NCI-H146 (cell line): ENCODE results near the gene PEX13.
"Not testable (repeated sequence)": the region's sequence is repeated elsewhere in the genome, so short reads cannot be mapped to it uniquely, and the experiment has no call there.

Source experiments
- DNase-seq: peaks from one replicate; lab custom pipeline; 2025; lab: John Stamatoyannopoulos, UW

Gene PEX13, protein sequence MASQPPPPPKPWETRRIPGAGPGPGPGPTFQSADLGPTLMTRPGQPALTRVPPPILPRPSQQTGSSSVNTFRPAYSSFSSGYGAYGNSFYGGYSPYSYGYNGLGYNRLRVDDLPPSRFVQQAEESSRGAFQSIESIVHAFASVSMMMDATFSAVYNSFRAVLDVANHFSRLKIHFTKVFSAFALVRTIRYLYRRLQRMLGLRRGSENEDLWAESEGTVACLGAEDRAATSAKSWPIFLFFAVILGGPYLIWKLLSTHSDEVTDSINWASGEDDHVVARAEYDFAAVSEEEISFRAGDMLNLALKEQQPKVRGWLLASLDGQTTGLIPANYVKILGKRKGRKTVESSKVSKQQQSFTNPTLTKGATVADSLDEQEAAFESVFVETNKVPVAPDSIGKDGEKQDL

GRCh38 chr2:61017556-61018317 lies at the start of gene PEX13, which contains the start of gene PUS10:
Gene PEX13 (plus strand): TSS chr2:61017720. CDS start chr2:61017760, 40 bp downstream.
Gene PUS10 (minus strand): TSS chr2:61018255. CDS start chr2:61011890, 6,365 bp downstream.
- peak; percentile 71 for DNase-seq

DNA sequence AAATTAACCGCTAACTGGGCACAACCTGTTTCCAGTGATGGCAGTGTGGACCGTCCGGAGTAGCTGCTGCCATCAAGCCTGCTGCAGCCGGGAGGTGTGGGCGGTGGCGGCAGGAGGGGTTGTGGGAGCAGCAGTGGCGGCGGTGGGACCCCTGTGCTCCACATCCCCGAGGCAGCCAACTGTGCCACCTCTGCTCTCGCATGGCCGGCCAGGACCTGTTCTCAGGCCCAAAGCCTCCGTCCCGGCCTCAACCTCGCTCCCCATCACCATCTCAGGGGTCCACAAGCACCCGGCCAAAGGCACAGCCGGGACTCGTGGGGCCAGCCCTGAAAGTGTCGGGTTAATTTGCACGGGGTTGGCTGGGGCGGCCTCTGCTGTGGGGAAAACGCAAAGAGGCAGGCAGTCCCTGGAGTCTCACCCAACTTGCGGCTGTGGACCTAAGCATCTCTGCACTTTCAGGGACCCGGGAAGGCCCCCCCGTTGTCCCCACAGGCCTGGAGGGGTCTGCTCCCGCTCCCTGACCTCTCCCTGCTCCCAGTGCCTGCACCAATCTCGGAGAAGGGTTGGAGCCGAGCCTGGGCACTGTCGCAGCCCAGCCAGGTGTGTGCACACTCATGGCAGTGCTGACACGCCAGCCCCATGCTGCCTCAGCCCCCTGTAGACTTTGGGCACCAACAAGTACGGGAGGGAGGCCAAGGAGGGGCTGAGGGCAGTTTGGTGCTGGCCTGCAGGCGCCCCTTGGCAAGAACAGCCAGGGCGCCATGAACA lies 44.4 kb upstream of the PEX13 start:
- DNase-seq, result no peak

- no peak for DNase-seq
These were observed 43.8 kb upstream of the PEX13 start for GRCh38 chr2:60973705-60974104.

- no peak for DNase-seq
These were observed 42.9 kb upstream of the PEX13 start for GRCh38 chr2:60974652-60975051.

DNA sequence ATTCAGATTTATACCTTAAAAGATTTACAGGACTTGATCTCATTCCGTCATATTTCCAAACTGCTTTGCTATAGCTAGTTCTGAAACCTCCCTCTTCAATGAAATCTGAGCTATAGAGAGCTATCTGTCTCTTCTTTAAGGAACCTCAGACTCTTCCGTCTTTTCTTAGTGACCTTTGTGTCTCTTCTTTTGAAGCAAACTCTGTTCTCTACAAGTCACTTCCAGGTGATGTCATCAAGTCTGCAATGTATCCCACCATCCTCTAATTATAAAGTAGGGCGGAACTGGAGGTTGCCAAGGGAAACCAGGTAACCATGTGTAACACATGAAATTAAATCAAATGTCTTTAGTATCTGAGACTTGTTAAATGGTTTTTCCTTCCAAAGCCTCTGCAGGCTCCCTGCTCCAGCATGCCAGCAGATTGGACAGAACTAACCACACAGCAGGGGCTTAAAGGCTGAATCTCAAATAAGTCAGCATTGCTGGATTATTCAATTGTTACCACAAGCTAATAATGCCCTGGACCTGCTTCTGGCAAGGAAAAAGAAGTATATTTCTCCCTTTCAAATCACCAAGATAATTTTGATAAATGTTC lies 41.2 kb upstream of the PEX13 start:
- DNase-seq, result no peak

- no peak for DNase-seq
These were observed 40.5 kb upstream of the PEX13 start for GRCh38 chr2:60976875-60977561.

DNA sequence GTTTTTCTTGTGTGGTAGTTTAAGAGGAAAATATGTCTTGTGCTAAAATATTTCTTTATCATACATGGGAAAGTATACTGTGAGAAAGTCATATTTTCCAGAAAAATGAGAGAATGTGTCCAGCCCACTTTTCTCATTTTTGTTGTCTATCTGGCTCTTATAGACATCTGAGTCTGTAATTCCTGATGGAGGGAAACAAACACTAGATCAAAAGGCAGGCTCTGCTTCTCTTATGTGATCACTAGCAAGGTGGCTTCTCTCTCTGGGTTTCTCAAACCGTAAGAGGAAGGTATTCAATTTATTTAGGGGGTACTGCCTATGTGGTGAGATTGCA lies 40.0 kb upstream of the PEX13 start:
- no peak for DNase-seq

DNA sequence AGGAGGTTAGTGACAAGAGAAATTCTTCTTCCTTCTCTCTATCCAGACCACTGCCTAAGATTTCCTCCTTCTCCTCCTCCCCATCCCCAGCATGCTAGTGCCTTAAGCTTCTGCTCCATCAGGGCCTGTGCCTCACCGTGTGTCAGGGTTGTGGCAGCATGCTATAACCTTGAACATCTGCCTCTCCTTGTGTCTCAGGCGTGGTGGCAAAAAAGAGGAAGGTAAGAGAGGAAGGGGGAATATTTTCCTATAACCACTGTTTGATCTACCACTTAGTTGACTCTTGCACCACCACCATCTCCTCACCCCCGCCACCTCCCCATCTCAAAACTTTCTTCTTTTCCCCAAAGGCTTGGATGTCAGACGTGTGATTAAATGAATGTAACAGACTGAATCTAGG lies 38.3 kb upstream of the PEX13 start:
- no peak for DNase-seq

DNA sequence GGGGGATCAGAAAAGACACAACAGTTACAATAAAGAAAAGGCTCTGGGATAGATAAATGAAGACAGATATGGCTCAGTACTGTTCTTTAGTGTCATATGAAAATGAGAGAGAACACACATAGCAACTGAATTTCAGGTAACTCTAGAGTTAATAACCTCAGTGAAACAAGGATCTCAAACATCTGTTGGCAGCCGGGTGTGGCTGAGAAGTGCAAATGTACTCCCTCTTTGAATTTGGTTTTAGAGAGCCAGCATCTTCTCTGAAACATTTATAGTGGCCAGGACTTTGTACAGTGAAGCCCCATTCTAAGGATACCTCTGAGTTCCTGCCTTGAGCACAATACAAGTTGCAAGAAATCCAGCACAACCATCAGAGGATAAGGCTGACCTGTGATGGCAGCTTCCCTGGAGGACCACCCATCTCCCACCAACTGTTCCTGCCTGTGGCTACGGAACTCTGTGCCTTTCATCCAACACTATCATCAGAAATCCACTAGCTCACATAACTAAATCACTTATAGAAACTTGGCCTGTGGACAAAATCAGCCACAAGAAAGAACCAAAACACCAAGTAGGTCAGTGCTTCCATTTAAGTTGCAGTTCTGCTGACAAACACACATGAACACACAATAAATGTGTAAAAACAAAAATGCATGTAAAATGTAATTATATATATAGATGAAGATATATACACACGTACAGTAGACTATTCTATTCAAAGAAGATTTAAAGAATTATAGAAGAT lies 37.3 kb upstream of the PEX13 start:
- DNase-seq, result no peak

GRCh38 chr2:60982066-60982465 lies 35.5 kb upstream of the PEX13 start:
- DNase-seq, result not testable (repeated sequence)

- DNase-seq, result no peak
These were observed 32.8 kb upstream of the PEX13 start for GRCh38 chr2:60984720-60985119.

GRCh38 chr2:60987041-60987440 lies 30.5 kb upstream of the PEX13 start:
- no peak for DNase-seq

- not testable (repeated sequence) for DNase-seq
These were observed 29.9 kb upstream of the PEX13 start for GRCh38 chr2:60987656-60988055.

GRCh38 chr2:60989259-60989658 lies 28.3 kb upstream of the PEX13 start:
- no peak for DNase-seq

DNA sequence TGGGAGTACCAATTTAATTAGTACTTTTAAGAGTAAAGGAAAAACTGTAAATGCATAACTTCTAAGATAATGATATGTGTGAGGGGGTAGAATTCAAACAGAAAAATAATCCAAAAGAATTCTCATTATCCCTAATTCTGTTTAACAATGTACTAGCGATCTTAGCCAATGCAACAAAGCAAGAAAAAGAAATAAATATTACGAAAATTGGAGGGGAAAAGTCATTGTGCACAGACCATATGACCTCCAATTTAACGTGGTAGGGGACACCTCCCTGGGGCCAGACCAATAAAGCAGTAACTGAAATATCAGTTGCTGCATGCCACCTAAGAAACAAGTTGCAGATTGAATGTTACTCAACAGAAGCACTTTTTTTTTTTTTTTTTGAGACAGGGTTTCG lies 25.9 kb upstream of the PEX13 start:
- DNase-seq, result no peak

DNA sequence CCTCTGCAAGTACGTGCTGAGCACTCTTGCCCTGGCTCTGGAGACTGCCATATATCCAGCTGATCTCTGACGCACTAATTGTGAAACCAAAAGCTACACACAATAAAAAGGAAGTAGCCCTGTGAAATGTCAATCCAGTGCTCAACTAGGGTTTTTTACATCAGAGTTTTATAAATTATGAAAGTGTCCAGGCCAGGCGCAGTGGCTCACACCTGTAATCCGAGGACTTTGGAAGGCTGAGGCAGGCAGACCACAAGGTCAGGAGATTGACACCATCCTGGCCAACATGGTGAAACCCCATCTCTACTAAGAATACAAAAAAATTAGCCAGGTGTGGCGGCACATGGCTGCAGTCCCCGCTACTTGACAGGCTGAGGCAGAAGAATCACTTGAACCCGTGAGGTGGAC lies 24.5 kb upstream of the PEX13 start:
- DNase-seq, result no peak

DNA sequence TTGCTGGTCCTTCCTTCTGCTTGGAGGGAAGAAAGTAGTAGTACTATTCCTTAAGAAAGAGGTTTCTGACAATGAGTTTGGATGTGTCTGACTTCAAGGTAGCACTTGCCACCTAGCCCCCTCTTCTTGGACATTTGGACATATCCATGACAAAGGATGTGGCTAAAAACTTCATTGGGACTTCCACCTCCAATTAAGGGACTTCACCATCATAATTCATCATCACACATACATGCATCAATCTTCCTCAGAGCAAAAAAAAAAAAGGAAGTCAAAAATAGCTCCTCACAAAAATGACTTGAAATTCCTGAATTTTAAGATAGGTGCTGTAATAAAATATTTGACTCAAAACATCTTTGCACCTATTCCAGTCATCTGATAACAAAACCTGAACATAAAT lies 23.4 kb upstream of the PEX13 start:
- no peak for DNase-seq

DNA sequence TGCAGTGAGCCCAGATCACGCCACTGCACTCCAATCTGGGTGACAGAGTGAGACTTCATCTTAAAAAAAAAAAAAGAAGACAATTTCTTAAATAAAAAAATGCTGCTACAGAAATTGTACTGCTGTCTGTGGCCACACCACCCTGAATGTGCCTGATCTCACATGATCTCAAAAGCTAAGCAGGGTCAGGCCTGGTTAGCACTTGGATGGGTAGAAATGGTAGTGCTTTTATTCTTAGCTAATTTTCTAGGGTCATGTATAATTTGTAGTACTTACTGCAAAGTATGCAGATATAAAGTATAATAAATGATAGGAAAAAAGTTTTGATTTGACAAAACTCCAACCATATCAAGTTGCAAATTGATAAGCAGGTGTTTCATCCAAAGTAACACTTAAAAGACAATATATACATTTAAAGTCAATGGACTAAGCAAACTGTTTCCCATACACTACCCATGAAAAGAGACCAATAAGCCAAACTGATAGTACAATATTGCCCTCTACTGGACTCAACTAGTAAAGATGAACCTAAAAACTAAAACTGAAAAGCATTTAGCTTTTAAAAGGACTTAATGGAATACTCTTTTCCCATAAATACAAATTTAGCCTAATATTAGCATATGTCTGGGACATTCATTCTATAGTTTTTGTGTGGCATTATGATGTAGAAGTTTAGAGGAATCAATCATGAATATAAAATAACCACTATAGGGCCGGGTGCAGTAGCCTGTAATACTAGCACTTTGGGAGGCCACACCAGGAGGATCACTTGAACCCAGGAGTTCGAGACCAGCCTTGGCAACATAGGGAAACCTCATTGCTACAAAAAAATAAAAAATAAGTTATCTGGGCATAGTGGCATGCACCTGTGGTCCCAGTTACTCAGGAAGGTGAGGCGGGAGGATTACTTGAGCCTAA lies 18.6 kb upstream of the PEX13 start:
- DNase-seq, result peak; percentile 22

- no peak for DNase-seq
These were observed 11.8 kb upstream of the PEX13 start for GRCh38 chr2:61005736-61006135.
